GM11168 (cell line): ENCODE data around the gene UCHL3.

Experiments used
- in situ Hi-C: fragments of 300-500 bp; cut with MboI; formaldehyde crosslinking; loops from one replicate; pipeline ENCODE4 v1.12.0; 2022; ENCODE audit warnings: low sequenced_read_pairs; ENCODE audit not compliant: unreplicated experiment

UCHL3 gene

DNA sequence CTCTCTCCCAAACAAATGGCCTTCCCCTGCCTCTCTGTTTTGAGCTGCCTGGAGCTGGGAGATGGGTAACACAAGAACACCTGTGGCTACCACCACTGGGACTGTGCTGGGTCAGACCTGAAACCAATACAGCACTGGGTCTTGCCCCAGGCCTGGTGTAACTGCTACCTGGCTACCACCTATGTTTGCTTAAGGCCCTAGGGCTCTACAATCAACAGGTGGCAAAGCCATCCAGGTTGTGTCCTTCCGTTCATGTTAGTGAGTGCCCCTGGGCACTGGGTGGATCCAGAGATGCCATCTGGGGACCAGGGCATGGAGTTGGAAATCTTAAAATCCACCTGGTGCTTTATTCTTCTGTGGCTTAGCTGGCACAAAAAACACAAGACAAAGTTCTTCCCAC lies 67.6 kb downstream of the UCHL3 start:
- in situ Hi-C loops = no loop called here

DNA sequence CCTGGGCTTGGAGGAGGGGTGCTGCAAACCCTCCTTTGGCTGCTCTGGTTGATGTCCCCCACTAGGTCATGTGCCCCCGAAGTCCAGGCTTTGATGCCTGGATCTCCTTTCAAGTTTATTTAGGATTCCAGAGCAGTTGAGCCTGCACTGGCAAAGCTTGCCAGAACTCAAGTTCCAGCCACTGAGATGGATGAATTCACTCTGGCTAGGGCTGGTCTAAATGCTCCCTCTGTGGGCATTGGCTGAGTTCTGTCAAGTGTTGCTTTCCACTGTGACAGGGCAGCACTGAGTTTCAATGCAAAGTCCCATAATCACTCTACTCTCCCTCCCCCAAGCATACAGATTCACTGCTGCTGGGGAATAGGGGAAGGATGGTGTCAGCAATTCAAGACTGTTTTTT lies 68.7 kb downstream of the UCHL3 start:
- in situ Hi-C loops = no loop called here

DNA sequence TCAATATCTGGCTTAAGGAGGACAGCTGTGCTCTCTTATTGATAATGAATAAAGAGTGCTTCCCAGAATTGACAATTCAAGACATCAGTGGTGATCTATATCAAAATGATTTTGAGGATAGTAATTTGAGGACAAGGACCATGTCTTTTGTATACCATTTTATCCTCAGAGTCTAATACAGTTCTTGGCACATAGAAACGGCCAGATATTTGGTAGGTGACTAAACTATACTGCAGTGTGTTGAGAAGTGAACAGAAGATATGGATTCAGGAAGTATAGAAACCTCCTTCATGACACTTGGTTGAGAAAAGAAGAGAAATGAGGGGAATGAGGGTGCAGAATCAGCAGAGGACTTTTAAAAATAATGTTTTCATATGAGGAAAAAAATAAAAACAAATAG lies 70.4 kb downstream of the UCHL3 start:
- in situ Hi-C loops = no loop called here

DNA sequence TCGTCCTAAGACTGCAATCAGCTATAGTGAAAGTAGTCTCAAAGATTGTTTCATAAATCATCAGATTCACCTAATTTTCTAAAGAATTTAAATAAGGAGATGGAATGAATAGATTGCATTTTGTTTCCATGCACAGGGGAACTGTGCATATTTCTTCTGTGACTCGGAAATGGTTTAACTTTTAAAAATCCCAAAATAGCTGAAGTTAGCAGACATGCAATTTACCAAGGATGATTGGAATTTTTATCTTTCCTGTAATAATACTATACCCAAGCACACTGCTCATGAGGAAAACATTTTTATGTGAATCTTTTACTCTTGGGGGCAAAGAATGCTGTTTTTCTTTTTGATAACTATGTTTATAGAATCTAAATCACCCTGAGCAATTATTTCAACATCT lies 71.6 kb downstream of the UCHL3 start:
- in situ Hi-C loops = no loop called here

DNA sequence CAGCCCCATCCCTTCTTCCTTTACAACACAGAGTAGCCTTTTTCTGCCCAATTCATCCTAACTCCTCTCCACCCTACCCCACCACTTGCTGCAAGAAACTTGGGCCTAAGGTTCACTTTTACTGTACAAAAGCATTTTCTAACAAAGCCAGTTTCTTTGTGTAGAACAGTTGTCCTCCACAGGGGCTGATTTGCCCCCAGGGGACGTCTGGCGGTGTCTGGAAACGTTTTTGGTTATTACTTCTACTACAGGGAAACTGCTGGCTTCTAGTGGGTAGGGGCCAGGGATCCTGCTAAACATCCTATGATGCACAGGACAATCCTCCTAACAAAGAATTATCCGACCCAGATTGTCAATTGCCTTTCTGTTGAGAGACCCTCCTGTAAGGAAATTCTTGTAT lies 79.2 kb downstream of the UCHL3 start:
- in situ Hi-C loops = no loop called here

DNA sequence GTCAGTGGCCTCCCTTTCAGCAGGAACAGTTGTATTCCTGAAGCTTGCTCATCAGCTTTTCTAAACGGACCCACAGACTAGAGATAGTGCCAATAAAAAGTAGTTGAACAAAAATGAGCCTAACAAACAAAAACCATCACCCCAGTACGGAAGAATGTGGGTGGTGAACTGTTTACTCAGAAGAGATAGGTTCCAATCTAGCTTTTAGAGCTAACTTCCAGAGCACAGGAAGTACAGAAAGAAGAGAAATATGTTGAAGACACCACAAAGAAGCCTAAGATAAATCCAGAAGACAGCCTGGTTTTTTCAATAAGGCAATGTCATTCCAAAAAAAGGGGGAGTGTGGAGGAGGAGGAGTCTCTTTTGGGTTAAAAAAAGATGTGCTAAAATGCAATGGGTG lies 83.7 kb downstream of the UCHL3 start:
- in situ Hi-C loops = no loop called here

DNA sequence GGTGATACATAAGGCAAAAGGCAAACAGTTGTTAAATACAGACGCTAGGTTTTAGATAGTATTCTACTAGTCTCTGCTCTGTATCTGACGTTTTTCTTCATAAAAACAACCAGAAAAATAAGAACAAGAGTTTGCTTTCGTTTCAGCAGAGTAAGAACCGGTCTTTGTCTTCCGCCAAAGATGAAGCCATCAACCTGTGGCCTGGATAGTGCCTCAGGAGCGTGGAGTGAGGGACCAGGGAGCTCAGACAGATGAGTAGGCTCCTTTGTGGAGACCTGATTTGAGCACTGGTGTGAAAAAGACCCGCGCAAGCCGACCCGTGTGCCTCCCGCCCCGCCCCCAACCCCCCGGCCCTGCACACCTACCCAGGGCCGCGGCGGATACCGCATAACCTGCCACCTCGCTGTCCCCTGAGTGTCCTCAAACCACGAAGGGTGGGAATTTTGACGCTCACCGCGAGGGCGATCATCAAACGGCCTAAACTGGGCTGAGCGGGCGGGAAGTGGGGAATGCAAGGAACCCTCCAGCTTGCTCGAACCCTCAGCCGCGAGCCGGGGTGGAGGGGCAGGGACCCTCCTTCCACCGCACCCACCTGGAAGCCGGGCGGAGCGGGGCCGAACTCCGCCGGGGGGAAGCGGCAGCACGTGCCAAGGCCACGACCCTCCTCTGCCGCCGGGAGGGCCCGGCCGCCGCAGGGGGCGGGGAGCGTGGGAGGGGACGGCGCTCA lies 85.7 kb downstream of the UCHL3 start:
- in situ Hi-C loops = no loop called here

DNA sequence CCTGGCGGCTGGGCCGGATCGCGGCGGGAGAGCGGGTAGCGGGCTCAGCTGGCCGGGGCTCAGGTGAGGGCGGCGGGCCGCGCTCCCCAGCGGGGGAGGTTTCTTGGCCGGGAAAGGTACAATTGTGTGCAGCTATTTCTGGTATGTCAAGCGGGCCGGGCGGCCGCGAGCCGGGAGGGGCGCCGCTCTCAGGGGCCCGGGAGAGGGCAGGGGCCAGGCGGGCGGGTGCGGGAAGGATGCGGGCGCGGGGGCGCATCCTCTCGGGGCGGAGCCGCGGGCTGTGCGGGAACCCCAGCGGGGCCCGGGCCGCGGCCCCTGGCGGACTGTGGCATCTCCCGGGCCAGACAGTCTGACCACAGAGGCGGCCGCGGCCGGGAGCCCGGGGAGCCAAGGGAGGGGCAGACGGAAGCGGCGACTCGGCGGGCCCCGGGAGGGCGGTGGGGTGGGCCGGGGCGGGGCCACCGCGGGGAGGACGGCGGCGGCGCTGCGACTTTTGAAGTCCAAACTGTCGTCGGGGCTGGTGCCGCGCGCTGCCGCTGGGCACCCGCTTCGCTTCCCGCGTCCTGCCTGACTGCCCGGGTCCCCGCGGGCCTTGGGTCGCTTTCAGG lies 86.3 kb downstream of the UCHL3 start, which contains the start of gene LMO7:
LMO7 (plus strand) TSS at position 503 of the 608 bp plus-strand sequence. CDS start 328 bp downstream, outside the sequence.
- in situ Hi-C loops = no loop called here

DNA sequence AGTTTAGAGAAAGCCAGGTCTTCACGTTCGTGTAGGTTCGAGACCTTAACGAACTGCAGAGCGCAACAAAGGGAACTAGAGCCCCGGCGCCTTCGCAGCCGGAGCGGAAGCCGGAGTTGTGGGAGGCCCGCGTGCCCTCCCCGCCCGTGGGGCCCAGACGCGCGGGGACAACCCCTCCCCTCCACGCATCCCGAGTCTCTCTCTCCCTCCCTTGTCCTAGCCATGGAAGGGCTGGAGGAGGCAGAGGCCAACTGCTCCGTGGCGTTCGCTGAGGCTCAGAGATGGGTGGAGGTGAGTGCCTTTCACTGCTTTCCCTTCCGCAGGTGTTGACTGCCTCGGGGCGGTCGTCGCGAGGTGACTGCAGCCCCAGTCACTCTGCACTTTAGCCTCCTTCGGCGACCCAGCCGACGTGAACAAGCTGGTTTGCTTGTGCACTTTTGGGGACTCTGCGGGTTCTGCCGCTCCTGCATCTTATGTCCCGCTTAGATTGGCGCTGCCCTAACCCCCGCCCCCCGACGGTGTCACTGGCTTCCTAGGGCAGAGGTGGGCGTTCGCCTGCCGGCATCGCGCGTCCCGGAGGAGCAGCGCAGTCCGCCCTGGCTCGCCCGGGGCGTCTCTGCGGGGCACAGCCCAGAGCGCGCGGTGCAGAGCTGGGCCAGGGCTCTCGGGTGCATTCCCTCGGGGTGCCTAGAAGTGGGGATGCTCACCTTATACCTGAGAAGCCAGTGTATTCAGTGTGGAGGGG lies 87.0 kb downstream of the UCHL3 start:
- in situ Hi-C loops = no loop called here

DNA sequence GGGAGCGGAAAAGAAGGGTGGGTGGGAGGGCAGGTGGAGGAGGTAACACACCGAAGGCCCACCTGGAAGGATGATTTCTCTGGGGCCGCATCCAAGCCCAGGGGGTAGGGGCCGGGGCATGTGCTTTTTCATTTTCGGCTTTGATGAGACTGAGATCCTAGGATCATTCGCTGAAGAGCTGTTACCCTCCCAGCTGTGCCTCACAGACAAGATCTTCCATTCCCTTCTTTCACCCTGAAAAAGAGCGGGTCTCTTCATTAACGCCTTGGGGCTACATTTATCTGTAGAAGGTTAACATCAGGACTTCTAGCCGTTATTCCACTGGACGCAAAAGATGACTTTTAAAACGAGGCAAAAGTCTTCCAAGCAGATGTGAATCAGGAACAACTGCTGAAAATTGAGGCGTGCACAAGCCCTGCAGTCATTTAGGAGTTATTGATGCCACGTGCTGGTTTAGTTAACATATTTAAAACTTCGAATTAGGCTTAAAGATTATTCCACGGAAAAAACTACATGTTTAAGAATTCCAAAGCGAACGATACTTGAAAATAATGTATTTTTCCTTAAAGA lies 87.7 kb downstream of the UCHL3 start:
- in situ Hi-C loops = no loop called here

DNA sequence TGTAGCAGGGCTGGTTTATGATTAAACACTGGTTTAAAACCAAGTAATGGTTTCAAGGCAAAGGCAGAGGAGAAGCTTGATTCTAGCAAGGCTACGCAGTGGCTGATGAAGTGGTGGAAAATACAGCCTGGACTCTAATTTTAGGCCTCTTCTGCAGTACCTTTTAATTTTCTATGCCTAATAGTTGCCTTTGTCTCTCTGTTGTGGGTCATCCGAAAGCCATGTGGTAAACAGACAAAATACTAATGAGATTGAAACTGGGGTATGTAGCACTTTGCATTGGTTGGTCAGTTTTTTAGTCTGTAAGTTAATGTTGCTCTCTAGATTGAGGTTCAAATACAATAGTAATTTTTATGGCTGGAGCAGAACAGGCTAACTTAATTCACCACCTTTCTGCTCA lies 89.9 kb downstream of the UCHL3 start:
- in situ Hi-C loops = no loop called here

DNA sequence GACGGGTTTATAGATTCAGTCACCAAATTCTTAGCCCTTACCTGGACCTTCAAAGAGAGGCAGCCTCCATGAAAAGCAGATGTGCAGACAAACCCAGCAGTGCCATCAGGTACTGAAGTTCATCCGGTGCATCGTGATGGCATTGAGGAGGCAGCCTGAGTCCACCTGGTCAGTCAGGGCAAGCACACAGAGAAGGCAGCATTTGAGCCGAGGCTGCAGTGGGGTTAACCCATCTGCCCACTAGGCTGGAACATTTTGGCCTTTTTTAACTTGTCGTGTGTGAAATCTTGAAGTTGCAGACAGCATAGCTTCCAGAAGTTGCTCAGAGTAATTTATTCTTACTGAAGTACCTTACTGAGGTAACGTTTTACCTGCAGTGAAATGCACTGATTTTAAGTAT lies 91.4 kb downstream of the UCHL3 start:
- in situ Hi-C loops = no loop called here

DNA sequence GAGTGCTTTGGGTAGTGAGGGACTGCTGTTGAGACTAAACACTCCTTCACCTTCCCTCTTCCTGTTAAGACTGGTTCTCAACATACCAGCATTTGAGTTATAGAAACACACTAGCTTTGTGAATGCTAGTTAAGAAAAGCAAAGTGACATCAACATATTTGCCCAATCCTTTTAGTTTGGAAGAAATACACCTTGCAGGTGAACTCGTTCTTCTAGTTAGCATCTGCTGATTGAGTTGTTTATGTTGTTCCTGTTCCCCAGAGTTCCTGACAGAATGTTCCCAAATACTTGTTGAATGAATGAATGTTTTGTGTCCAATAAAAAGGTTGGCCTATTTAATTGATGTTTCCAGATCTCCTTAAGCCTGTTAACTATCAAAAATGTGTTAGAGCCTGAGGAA lies 93.6 kb downstream of the UCHL3 start:
- in situ Hi-C loops = no loop called here

DNA sequence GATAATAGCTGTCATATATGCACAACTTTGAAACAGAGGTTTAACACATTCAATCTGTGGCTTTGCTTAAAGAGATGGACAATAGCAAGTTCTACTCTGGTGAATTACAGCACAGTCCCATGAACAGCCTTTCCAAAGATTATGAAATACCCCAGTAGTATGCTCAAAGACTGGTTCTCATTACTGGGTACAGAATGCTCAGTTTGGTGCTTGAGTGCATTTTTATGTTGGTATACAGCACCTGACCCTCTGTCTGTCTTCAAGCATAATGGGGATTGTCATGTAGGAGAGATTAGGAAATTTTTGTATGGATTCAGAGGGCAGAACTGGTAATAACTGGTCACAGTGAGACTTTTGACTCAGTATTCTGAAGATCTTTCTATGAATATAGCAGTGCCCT lies 94.1 kb downstream of the UCHL3 start:
- in situ Hi-C loops = no loop called here

DNA sequence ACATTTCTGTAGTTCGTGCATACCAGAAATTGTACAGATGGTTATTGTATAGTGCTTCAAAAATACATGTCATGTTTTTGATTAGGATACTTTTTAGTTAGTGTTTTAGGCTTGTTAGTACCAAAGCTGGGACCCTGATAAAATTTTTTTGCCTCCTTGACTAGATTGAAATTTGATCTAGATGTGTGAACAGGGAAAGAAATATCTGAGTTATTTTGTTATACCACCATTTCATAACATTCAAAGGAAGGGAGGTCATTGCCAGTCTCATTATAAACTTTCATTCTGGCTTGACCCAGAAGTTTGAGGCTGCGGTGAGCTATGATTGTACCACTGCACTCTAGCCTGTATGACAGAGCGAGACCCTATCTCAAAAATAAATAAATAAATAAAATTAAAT lies 95.5 kb downstream of the UCHL3 start:
- in situ Hi-C loops = no loop called here

DNA sequence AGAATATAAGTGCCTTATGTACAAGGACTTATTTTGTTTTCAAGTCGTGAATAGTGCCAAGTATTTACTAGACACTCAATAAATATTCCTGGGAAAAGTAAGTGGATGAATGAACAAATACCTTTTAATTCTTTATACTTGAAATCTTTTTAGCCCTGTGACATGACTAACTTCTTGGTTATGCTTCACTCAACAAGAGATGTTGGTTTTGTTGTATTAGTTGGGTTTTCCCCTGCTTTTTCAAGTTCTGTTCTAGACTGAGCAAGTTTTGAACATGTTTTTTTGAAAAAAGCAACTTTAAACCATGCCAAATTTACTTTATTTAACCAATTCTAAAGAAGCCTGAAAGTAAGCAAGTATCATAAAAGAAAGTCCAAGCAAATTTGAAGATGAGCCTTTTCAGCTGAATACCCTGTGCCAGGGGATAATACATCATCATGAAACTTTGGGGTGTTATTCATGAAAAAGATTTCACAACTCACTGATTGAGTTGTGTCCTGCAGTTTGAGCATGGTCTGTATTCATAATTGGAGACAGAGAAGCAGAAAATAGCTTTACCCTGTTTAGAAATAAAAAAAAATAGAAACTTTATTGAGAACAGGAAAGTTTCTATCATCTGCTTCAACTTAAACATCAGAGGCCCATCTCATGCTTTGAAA lies 97.7 kb downstream of the UCHL3 start:
- in situ Hi-C loops = no loop called here

DNA sequence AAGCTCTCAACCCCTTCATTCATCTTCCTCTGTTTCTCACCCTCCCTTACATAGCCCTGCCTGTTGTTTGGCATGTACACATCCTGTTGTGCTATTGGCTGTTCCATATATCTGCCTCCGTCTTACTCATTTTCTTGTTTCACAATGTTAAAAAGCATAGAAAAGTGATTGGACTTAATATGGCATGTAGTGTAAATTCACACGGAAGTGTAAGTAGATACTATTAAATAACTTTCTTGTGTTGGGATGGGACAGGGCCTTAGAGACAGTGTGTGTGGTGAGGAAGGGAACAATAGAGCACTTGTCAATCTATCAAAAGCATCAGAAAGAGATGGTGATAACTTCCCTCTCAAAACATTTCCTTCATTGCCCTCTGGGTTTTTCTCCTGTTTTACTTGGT lies 98.9 kb downstream of the UCHL3 start:
- in situ Hi-C loops = no loop called here

DNA sequence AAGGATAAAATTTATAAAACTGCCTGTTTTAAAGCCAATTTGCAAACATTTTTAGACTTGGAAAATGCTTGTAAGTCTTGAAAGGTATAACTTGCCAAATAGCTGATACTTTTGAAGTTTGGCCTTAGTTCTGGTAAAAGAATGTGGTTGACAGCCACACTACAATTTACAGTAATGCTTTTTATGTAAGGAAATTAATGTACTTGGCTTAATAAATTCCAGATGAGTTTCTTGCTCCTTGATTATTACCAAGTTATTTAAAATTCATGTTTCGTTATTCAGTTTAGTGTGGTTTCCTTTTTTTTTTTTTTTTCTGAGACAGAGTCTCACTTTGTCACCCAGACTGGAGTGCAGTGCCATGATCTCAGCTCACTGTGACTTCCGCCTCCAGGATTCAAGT lies 101.4 kb downstream of the UCHL3 start:
- in situ Hi-C loops = no loop called here

DNA sequence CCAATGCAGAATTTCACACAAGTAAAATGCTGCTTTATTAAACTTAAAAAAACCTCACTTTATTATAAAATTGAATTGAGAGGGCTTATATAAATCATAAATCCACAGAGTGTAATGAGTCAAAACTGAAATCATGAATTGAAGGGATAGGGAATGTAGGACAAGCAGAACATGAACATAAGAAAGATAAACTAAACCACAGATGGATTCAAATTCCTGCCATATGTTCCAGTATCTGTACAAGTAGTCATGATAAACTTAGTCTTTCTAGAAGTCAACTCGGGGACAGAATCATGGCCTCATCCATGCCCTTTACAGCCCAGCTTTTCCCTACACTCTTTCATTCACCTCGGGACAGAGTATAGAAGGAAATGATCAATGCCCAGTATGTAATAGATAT lies 103.1 kb downstream of the UCHL3 start:
- in situ Hi-C loops = no loop called here
